Testis (tissue), 3 donors: ENCODE results near the gene NADK. TPM values are rescaled to one million over a fixed set of nuclear protein-coding genes. Genes with fewer than 3 reads are reported as not detected.

Experiments
- DNase-seq: peaks from one replicate; pipeline ENCODE4 v3.0.0-alpha.2; 2019
- H3K27ac ChIP-seq, 2 donors: fragments of 200-600 bp; sonication (generic); one replicate each; pipeline ENCODE4 v1.5.1; 2019
- H3K27me3 ChIP-seq: fragments of 200-600 bp; sonication (generic); one replicate; pipeline ENCODE4 v1.5.1; 2019
- H3K36me3 ChIP-seq: fragments of 200-600 bp; sonication (generic); one replicate; pipeline ENCODE4 v1.5.1; 2017; ENCODE audit warnings: low read depth; ENCODE audit errors: missing control alignments
- H3K4me1 ChIP-seq: fragments of 200-600 bp; sonication (generic); one replicate; pipeline ENCODE4 v1.5.1; 2019
- H3K4me3 ChIP-seq, 2 donors: fragments of 200-600 bp; sonication (generic); one replicate each; pipeline ENCODE4 v1.5.1; 2017 to 2019
- H3K9me3 ChIP-seq: fragments of 200-600 bp; sonication (generic); one replicate; pipeline ENCODE4 v1.5.1; 2017
- CTCF ChIP-seq, 3 experiments: fragments of 450-650 bp in 2 of 3; fragments of 200-600 bp in 1 of 3; sonication (generic) in 1 of 3; IDR thresholded peaks; one replicate each; pipeline ENCODE4 v1.5.1; 2016 to 2019; ENCODE audit warnings: antibody characterized with exemption in 3 of 3, mild to moderate bottlenecking in 2 of 3, moderate library complexity in 1 of 3
- POLR2A ChIP-seq: fragments of 450-650 bp; IDR thresholded peaks from one replicate; pipeline ENCODE4 v1.6.1; 2017; ENCODE audit warnings: antibody characterized with exemption, mild to moderate bottlenecking, moderate library complexity
- WGBS, 2 donors: methylation state at CpG; one replicate each; pipeline ENCODE4 v1.1.5; 2018; 5-methylcytosine and 5-hydroxymethylcytosine counted together
- intact Hi-C: fragments of 100-400 bp; cut with DNase I; formaldehyde crosslinking; loops from one replicate; pipeline ENCODE4 v1.15.1; 2023; ENCODE audit warnings: low total_unique reads
- polyA plus RNA-seq: library from polyadenylated mRNA; stranded (reverse); fragments of 350-450 nt; fragmentation: Illumina TruSeq; extraction: RNeasy Lipid Tissue Mini Kit (QIAGEN cat#74804); gene quantifications from one replicate; pipeline ENCODE4 v1.2.3, GENCODE V29; 2014; ENCODE audit warnings: low read depth, low replicate concordance; ENCODE audit not compliant: insufficient read depth
- total RNA-seq, 2 donors: library from RNA; depleted of rRNA; stranded (reverse); fragments of >200 nt; gene quantifications; one replicate each; pipeline ENCODE4 v1.2.3, GENCODE V29; 2016

NADK gene
- total and polyA plus RNA-seq, 3 donors from 2014 or later = 74.9 to 111 (median 105) TPM

- Histone ChIP-seq H3K36me3 (no peaks in the 10 kb centered on the region), H3K27me3 (no peaks in the 10 kb centered on the region), H3K4me1 (no peaks in the 10 kb centered on the region), H3K27ac (no peak overlapping the region), H3K4me3 (no peak overlapping the region), H3K9me3 (no peaks in the 10 kb centered on the region)
- no peak for DNase-seq
- intact Hi-C loops = no loop called here
- no peak for TF ChIP-seq POLR2A
- TF ChIP-seq CTCF (IDR thresholded peaks at IDR 0.05) = no peak
- WGBS, 2 donors = 83 to 84% methylated on average over 5 of the region's 5 CpGs
These were observed 18.2 kb upstream of the NADK start for GRCh38 chr1:1796466-1796865.

- no peak for DNase-seq
- 92 to 97% methylated on average over 10 of the region's 10 CpGs for WGBS, 2 donors
- H3K36me3 ChIP-seq = no peaks in the 10 kb centered on the region
These were observed 16.7 kb upstream of the NADK start for GRCh38 chr1:1794999-1795398.

GRCh38 chr1:1793481-1794244 is 15.4 kb upstream of the NADK start:
- intact Hi-C loops = no loop called here

More at GRCh38 chr1:1794999-1795398, 16.7 kb upstream of the NADK start:
- Histone ChIP-seq H3K9me3 (no peaks in the 10 kb centered on the region), H3K4me3 (no peak overlapping the region), H3K4me1 (no peaks in the 10 kb centered on the region), H3K27ac (no peak overlapping the region), H3K27me3 (no peaks in the 10 kb centered on the region)
- no peak for TF ChIP-seq POLR2A
- intact Hi-C loops = no loop called here

GRCh38 chr1:1788646-1789431 is 10.6 kb upstream of the NADK start:
- peak overlapping the region in 1 of 2 donors; percentile 14 for H3K27ac ChIP-seq
- H3K4me3 ChIP-seq = no peak overlapping the region
- no peaks in the 10 kb centered on the region for H3K36me3 ChIP-seq
- intact Hi-C loops = no loop called here
- 77 to 82% methylated on average over 17 to 25 of the region's 25 CpGs for WGBS, 2 donors
- peaks cover 4% of the 10 kb centered on the region for H3K4me1 ChIP-seq
- no peaks in the 10 kb centered on the region for H3K27me3 ChIP-seq
- DNase-seq = peak; percentile 34
- no peaks in the 10 kb centered on the region for H3K9me3 ChIP-seq
- TF ChIP-seq POLR2A (no peak), CTCF (IDR thresholded peaks at IDR 0.05) (no peak)

More at GRCh38 chr1:1793481-1794244, 15.4 kb upstream of the NADK start:
- Histone ChIP-seq H3K27ac (no peak overlapping the region), H3K4me1 (no peaks in the 10 kb centered on the region), H3K9me3 (no peaks in the 10 kb centered on the region), H3K27me3 (no peaks in the 10 kb centered on the region), H3K36me3 (no peaks in the 10 kb centered on the region), H3K4me3 (no peak overlapping the region)
- TF ChIP-seq CTCF (IDR thresholded peaks at IDR 0.05) = no peak
- TF ChIP-seq POLR2A = no peak
- DNase-seq = no peak
- WGBS, 2 donors = 85 to 89% methylated on average over 17 of the region's 17 CpGs

- H3K36me3 ChIP-seq = no peaks in the 10 kb centered on the region
- WGBS, 2 donors = 54 to 70% methylated on average over 7 of the region's 7 CpGs
- no peak for DNase-seq
- H3K27me3 ChIP-seq = no peaks in the 10 kb centered on the region
- no peak overlapping the region for H3K27ac ChIP-seq
- H3K4me1 ChIP-seq = peaks cover 4% of the 10 kb centered on the region
- TF ChIP-seq CTCF (IDR thresholded peaks at IDR 0.05) (no peak), POLR2A (no peak)
- no peaks in the 10 kb centered on the region for H3K9me3 ChIP-seq
- intact Hi-C loops = no loop called here
- no peak overlapping the region for H3K4me3 ChIP-seq
These were observed 9.9 kb upstream of the NADK start for GRCh38 chr1:1788136-1788535.
